Smooth muscle cell of the umbilical artery (primary cell): Measurements from ENCODE around the gene PLCG1. TPM values are rescaled to one million over a fixed set of nuclear protein-coding genes. Genes with fewer than 3 reads are reported as not detected.

Experiments used
- total RNA-seq: library from RNA; depleted of rRNA; stranded (reverse); fragments of >200 nt; gene quantifications from 2 replicates; pipeline ENCODE4 v1.2.3, GENCODE V29; 2014

Gene PLCG1
- 82.8 and 110 TPM in 2 replicates for total RNA-seq

DNA sequence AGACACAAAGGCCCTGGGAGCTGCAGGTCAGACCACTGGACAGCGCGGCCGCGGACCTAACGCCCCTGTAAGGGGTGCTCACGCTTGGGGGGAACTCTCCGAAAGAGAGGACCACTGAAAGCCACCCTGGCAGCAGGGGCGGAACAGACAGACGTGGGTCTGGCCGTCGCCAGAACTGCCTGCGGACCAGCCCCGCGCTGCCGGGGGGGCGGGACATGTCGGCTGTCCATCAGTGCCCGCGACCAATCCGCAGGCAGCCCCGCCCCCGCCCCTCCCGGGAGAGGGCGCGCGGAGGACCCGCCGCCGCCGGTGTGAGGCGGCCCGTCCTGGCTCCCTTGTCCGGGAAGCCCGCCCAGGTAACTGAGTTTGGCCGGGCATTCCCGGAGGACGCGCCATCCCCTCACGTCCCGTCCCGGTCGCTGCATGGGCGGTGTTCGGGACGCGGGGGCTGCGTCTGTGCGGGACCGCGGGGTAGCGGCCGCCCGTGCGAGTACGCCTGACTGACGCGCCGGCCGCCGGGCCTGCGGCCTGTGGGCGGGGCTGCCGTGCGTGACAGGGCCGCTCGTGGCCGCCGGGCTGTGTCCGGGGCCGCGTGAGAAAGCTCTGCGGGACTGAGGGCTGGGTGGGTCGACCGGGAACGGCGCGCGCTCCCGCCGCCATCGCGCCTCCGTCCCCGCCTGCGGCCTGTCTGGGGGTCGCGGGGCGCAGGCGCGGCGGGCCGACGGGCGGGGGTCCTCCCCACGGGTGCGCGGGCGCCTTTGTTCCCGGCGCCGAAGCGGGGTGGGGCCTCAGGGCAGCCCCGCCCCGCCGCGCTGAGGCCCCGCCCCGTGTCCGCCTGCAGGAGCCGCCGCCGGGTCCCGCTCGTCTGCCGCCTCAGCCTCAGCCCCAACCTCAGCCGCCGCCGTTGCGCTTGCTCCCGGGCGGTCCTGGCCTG is at the start of gene PLCG1:
TSS of gene PLCG1 (plus strand) at position 864 of the 934 bp plus-strand sequence. CDS start 99 bp downstream, outside the sequence.

Other genes starting within 250 kb of the PLCG1 start
- gene TOP1, start 108.7 kb upstream of the PLCG1 start, total RNA-seq, result 27.0 and 55.9 TPM in 2 replicates
- 49.0 and 57.6 TPM in 2 replicates for gene ZHX3, start 180.2 kb downstream of the PLCG1 start, total RNA-seq
- 5.9 and 7.0 TPM in 2 replicates for gene LPIN3, start 203.3 kb downstream of the PLCG1 start, total RNA-seq
- under 0.01 TPM in 1 of 2 replicates, not detected in the other for gene EMILIN3, start 229.3 kb downstream of the PLCG1 start, total RNA-seq